AG09309 (cell line): ENCODE measurements around the gene EPN2.

Experiments
- DNase-seq: peaks from one replicate; pipeline ENCODE4 v3.0.0-alpha.2; 2010; ENCODE audit warnings: low read depth
- H3K4me3 ChIP-seq: 2 replicates; pipeline ENCODE4 v1.5.1; 2011; ENCODE audit warnings: mild to moderate bottlenecking, low read depth, low read length, moderate library complexity; ENCODE audit not compliant: control insufficient read depth
- CTCF ChIP-seq: IDR thresholded peaks from 2 replicates; pipeline ENCODE4 v1.5.1; 2011; ENCODE audit warnings: mild to moderate bottlenecking, low read depth, low read length, inconsistent platforms; ENCODE audit not compliant: insufficient read depth, control insufficient read depth; ENCODE audit errors: missing control alignments

The EPN2 gene

GRCh38 chr17:19380481-19381301, 143.5 kb downstream of the EPN2 start:
- DNase-seq: no peak
- no peak for TF ChIP-seq CTCF
- H3K4me3 ChIP-seq: no peak overlapping the region

DNA sequence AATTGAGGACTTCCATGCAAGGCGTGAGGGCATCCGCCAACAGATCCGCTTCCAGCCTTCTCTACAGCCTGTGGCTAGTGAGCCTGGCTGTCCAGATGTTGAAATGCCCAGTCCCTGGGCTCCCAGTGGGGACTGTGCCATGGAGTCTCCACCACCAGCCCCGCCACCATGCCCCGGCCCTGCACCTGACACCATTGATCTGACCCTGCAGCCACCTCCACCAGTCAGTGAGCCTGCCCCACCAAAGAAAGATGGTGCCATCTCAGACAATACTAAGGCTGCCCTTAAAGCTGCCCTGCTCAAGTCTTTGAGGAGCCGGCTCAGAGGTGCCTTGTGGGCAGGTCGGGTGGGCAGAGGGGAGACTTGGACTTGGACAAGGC, 144.2 kb downstream of the EPN2 start:
- TF ChIP-seq CTCF: no peak
- no peak for DNase-seq
- H3K4me3 ChIP-seq: no peak overlapping the region

DNA sequence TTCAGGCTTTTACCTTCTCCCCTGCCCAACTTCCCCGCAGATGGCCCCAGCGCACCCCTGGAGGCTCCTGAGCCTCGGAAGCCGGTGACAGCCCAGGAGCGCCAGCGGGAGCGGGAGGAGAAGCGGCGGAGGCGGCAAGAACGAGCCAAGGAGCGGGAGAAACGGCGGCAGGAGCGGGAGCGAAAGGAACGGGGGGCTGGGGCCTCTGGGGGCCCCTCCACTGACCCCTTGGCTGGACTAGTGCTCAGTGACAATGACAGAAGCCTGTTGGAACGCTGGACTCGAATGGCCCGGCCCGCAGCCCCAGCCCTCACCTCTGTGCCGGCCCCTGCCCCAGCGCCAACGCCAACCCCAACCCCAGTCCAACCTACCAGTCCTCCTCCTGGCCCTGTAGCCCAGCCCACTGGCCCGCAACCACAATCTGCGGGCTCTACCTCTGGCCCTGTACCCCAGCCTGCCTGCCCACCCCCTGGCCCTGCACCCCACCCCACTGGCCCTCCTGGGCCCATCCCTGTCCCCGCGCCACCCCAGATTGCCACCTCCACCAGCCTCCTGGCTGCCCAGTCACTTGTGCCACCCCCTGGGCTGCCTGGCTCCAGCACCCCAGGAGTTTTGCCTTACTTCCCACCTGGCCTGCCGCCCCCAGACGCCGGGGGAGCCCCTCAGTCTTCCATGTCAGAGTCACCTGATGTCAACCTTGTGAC, 144.7 kb downstream of the EPN2 start:
- no peak for DNase-seq
- H3K4me3 ChIP-seq: no peak overlapping the region
- no peak for TF ChIP-seq CTCF

- no peak for TF ChIP-seq CTCF
- H3K4me3 ChIP-seq: no peak overlapping the region
- no peak for DNase-seq
Observed at GRCh38 chr17:19382531-19383444, 145.6 kb downstream of the EPN2 start.

GRCh38 chr17:19383681-19384470, 146.7 kb downstream of the EPN2 start:
- DNase-seq: no peak
- no peak overlapping the region for H3K4me3 ChIP-seq
- no peak for TF ChIP-seq CTCF
